Embryonic facial prominence (tissue), 1 donor: ENCODE measurements around the gene TBL2.
"Not testable (repeated sequence)": the region's sequence is repeated elsewhere in the genome, so short reads cannot be mapped to it uniquely, and the experiment has no call there.

ENCODE experiments used
- DNase-seq: peaks from one replicate; pipeline ENCODE4 v3.0.0-alpha.2; 2016; ENCODE audit errors: extremely low spot score

Gene TBL2

GRCh38 chr7:73535918-73536317, 42.5 kb downstream of the TBL2 start:
- not testable (repeated sequence) for DNase-seq

- DNase-seq, result no peak
These were observed 44.6 kb downstream of the TBL2 start for GRCh38 chr7:73533742-73534141.

GRCh38 chr7:73532224-73532623, 46.2 kb downstream of the TBL2 start:
- no peak for DNase-seq

GRCh38 chr7:73530800-73531199, 47.6 kb downstream of the TBL2 start:
- DNase-seq, result no peak

GRCh38 chr7:73526896-73527821, 51.2 kb downstream of the TBL2 start:
- no peak for DNase-seq

- not testable (repeated sequence) for DNase-seq
These were observed 52.3 kb downstream of the TBL2 start for GRCh38 chr7:73526158-73526494.

- peak; percentile 93 for DNase-seq
These were observed 56.1 kb downstream of the TBL2 start, which contains the start of gene BAZ1B for GRCh38 chr7:73522105-73522872. Gene BAZ1B (minus strand): TSS chr7:73522293. CDS start chr7:73521933, 360 bp downstream.

- no peak for DNase-seq
These were observed 56.7 kb downstream of the TBL2 start for GRCh38 chr7:73521636-73522104.

- DNase-seq, result no peak
These were observed 57.4 kb downstream of the TBL2 start for GRCh38 chr7:73520673-73521635.

- DNase-seq, result no peak
These were observed 58.3 kb downstream of the TBL2 start for GRCh38 chr7:73519867-73520672.

- DNase-seq, result no peak
These were observed 59.9 kb downstream of the TBL2 start for GRCh38 chr7:73518470-73518869.
